GM23248 (cell line): ENCODE measurements around the gene CEP350. TPM values are rescaled to one million over a fixed set of nuclear protein-coding genes. Genes with fewer than 3 reads are reported as not detected.

Source experiments
- DNase-seq: peaks from one replicate; pipeline ENCODE4 v3.0.0-alpha.2; 2015
- H2AFZ ChIP-seq: fragments of 200-600 bp; sonication (generic); 2 replicates; pipeline ENCODE4 v1.6.1; 2016; ENCODE audit warnings: antibody characterized with exemption
- H3F3A ChIP-seq: fragments of 200-600 bp; sonication (generic); 2 replicates; pipeline ENCODE4 v1.6.1; 2016; ENCODE audit warnings: mild to moderate bottlenecking, antibody characterized with exemption, mixed run types; ENCODE audit not compliant: insufficient read depth
- H3K27ac ChIP-seq: fragments of 200-600 bp; sonication (generic); 2 replicates; pipeline ENCODE4 v1.5.1; 2016; ENCODE audit warnings: mild to moderate bottlenecking
- H3K27me3 ChIP-seq: fragments of 200-600 bp; sonication (generic); replicated peaks from 2 replicates; pipeline ENCODE4 v1.6.1; 2016; ENCODE audit warnings: mild to moderate bottlenecking; ENCODE audit not compliant: insufficient read depth
- H3K36me3 ChIP-seq: fragments of 200-600 bp; sonication (generic); 2 replicates; pipeline ENCODE4 v1.6.1; 2016; ENCODE audit warnings: low read depth, mild to moderate bottlenecking
- H3K4me1 ChIP-seq: fragments of 200-600 bp; sonication (generic); 2 replicates; pipeline ENCODE4 v1.6.1; 2016; ENCODE audit warnings: mild to moderate bottlenecking; ENCODE audit not compliant: insufficient read depth
- H3K4me2 ChIP-seq: fragments of 200-600 bp; sonication (generic); one replicate; pipeline ENCODE4 v1.6.1; 2016; ENCODE audit warnings: mild to moderate bottlenecking; ENCODE audit not compliant: unreplicated experiment
- H3K4me3 ChIP-seq: fragments of 200-600 bp; sonication (generic); 2 replicates; pipeline ENCODE4 v1.5.1; 2016; ENCODE audit warnings: mild to moderate bottlenecking
- H3K79me2 ChIP-seq: fragments of 200-600 bp; sonication (generic); 2 replicates; pipeline ENCODE4 v1.6.1; 2016; ENCODE audit warnings: mild to moderate bottlenecking; ENCODE audit not compliant: insufficient read depth
- H3K9ac ChIP-seq: fragments of 200-600 bp; sonication (generic); 2 replicates; pipeline ENCODE4 v1.6.1; 2016; ENCODE audit warnings: mild to moderate bottlenecking
- H3K9me2 ChIP-seq: fragments of 200-600 bp; sonication (generic); 2 replicates; pipeline ENCODE4 v1.6.1; 2016; ENCODE audit warnings: mixed run types, mild to moderate bottlenecking, moderate library complexity; ENCODE audit not compliant: insufficient read depth
- H3K9me3 ChIP-seq: fragments of 200-600 bp; sonication (generic); one replicate; pipeline ENCODE4 v1.6.1; 2017; ENCODE audit warnings: low read depth
- H4K20me1 ChIP-seq: fragments of 200-600 bp; sonication (generic); 2 replicates; pipeline ENCODE4 v1.6.0; 2016; ENCODE audit not compliant: insufficient read depth
- EZH2 ChIP-seq: fragments of 200-600 bp; sonication (generic); IDR thresholded peaks from 2 replicates; pipeline ENCODE4 v1.6.1; 2018; ENCODE audit warnings: antibody characterized with exemption, mild to moderate bottlenecking; ENCODE audit not compliant: insufficient read depth, poor library complexity, severe bottlenecking
- EZH2phosphoT487 ChIP-seq: fragments of 200-600 bp; sonication (generic); IDR thresholded peaks from 2 replicates; pipeline ENCODE4 v1.6.1; 2018; ENCODE audit warnings: antibody characterized with exemption, moderate library complexity, mild to moderate bottlenecking, low read depth; ENCODE audit not compliant: insufficient read depth
- WGBS, 2 experiments: methylation state at CpG; one replicate each; pipeline ENCODE4 v1.1.6; 2015 to 2017; ENCODE audit warnings: low lambda C conversion rate in 2 of 2, low coverage in 1 of 2; ENCODE audit errors: missing lambda C conversion rate in 2 of 2; 5-methylcytosine and 5-hydroxymethylcytosine counted together
- in situ Hi-C: fragments of 300-500 bp; cut with MboI; formaldehyde crosslinking; loops from 2 replicates; pipeline ENCODE4 v1.15.0; 2020
- polyA plus RNA-seq: library from polyadenylated mRNA; unstranded; fragments of >200 nt; fragmentation: Nextera tagmentation; extraction: Ambion mirVana; gene quantifications from 2 replicates; pipeline ENCODE4 v1.2.1, GENCODE V29; 2016
- total RNA-seq: library from RNA; depleted of rRNA; stranded (reverse); fragments of >200 nt; shearing (Covaris generic); gene quantifications from 2 replicates; pipeline ENCODE4 v1.2.3, GENCODE V29; 2014

Gene CEP350
- total and polyA plus RNA-seq, 2 experiments from 2014 or later = 14.9 to 81.3 TPM

DNA sequence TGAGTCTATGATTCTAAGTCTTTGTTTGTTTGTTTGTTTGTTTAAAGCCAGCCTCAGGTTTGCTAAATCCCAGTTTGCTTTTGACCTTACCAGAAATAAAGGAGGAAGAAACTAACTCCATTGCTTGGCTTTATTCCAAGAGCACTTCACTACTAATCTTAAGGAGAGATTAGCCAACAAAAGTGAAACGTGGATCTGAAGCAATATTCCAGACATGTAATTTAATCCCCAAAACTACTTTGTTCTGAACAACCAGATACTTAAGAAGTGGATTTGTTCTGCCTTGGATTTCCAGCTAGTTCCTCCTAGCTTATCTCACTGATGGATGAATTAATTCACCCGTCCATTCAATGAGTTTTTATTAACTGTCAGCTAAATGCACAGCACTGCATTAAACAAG is 15.9 kb upstream of the CEP350 start:
- H3K4me1 ChIP-seq = no peaks in the 10 kb centered on the region
- no peaks in the 10 kb centered on the region for H3K36me3 ChIP-seq
- no peak overlapping the region for H3K27ac ChIP-seq
- no peaks in the 10 kb centered on the region for H4K20me1 ChIP-seq
- no peak overlapping the region for H3K4me2 ChIP-seq
- TF ChIP-seq EZH2phosphoT487 = no peak
- no peak for TF ChIP-seq EZH2
- H3K9ac ChIP-seq = no peak overlapping the region
- in situ Hi-C loops = no loop called here
- no peaks in the 10 kb centered on the region for H3F3A ChIP-seq
- WGBS, 2 experiments = 52 to 60% methylated on average over 2 of the region's 2 CpGs
- H3K9me2 ChIP-seq = no peaks in the 10 kb centered on the region
- H3K9me3 ChIP-seq = no peaks in the 10 kb centered on the region
- peak; percentile 16 for DNase-seq
- H3K79me2 ChIP-seq = no peaks in the 10 kb centered on the region
- H2AFZ ChIP-seq = no peak overlapping the region
- H3K27me3 ChIP-seq = no peaks in the 10 kb centered on the region
- no peak overlapping the region for H3K4me3 ChIP-seq

DNA sequence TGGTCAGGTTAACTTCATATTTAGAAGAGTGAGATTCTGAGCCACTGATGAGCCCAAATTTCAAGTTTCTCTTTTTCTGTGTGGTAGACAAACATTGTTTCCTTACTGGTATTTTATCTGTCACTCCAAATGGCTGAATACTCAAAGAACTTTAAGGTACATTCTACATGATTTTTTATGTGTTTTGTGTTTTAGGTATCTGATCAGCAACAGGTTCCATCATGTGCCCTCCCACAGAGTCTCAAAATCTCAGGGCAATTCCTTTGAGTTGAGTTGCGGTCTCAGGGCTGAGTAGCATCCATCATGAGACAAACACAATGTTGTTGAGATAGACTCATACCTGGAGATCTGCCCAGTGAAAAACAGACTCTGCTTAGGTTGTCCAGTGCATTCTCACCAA is 14.7 kb upstream of the CEP350 start:
- 94 to 97% methylated on average over 1 of the region's 1 CpG for WGBS, 2 experiments
- no peak for DNase-seq

DNA sequence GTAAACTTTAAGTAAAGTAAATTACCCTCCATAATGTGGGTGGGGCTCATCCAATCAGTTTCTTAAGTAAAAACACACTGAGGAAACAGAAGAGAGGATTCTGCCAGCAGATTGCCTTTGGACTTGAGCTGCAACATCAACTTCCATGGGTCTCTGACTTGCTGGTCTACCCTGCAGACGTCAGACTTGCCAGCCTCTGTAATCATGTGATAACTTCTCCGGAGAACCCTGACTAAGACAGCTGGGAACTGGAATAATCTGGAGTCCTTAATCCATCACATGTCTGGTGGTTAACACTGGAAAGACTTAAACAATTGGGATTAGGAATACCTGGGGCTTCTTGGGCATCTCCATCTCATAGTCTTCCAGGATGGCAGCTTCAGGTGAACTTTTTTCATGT is 13.2 kb upstream of the CEP350 start:
- H4K20me1 ChIP-seq = no peaks in the 10 kb centered on the region
- H3K79me2 ChIP-seq = no peaks in the 10 kb centered on the region
- no peak overlapping the region for H3K27ac ChIP-seq
- H3K9ac ChIP-seq = no peak overlapping the region
- TF ChIP-seq EZH2phosphoT487 (no peak), EZH2 (no peak)
- H2AFZ ChIP-seq = no peak overlapping the region
- no peaks in the 10 kb centered on the region for H3K9me3 ChIP-seq
- no peak overlapping the region for H3K4me2 ChIP-seq
- WGBS, 2 experiments = 40 to 52% methylated on average over 2 of the region's 2 CpGs
- no peaks in the 10 kb centered on the region for H3F3A ChIP-seq
- H3K4me3 ChIP-seq = no peak overlapping the region
- in situ Hi-C loops = no loop called here
- H3K4me1 ChIP-seq = no peaks in the 10 kb centered on the region
- no peaks in the 10 kb centered on the region for H3K36me3 ChIP-seq
- no peaks in the 10 kb centered on the region for H3K27me3 ChIP-seq
- DNase-seq = no peak
- H3K9me2 ChIP-seq = no peaks in the 10 kb centered on the region

More for the DNA sequence above, 14.7 kb upstream of the CEP350 start:
- Histone ChIP-seq H3K4me1 (no peaks in the 10 kb centered on the region), H3K27ac (no peak overlapping the region), H2AFZ (no peak overlapping the region), H4K20me1 (no peaks in the 10 kb centered on the region), H3K9me2 (no peaks in the 10 kb centered on the region), H3K79me2 (no peaks in the 10 kb centered on the region), H3F3A (no peaks in the 10 kb centered on the region), H3K4me2 (no peak overlapping the region), H3K4me3 (no peak overlapping the region), H3K36me3 (no peaks in the 10 kb centered on the region), H3K27me3 (no peaks in the 10 kb centered on the region), H3K9me3 (no peaks in the 10 kb centered on the region), H3K9ac (no peak overlapping the region)
- in situ Hi-C loops = no loop called here
- TF ChIP-seq EZH2 (no peak), EZH2phosphoT487 (no peak)

DNA sequence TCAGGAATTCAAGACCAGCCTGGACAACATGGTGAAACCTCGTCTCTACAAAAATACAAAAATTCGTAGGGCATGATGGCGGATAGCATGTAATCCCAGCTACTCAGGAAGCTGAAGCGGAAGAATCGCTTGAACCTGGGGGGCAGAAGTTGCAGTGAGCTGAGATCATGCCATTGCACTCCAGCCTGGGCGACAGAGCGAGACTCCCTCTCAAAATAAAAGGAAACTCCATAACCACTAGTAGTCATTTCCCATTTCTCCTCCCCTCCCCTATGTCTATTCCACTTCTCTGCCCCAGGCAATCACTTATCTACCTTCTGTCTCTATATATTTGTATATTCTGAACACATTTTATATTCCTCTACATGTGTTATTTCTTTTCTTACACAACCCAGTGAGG is 4.0 kb upstream of the CEP350 start:
- TF ChIP-seq EZH2phosphoT487 (no peak), EZH2 (no peak)
- H4K20me1 ChIP-seq = no peaks in the 10 kb centered on the region
- no peak overlapping the region for H3K4me3 ChIP-seq
- H3K4me1 ChIP-seq = peaks cover 6% of the 10 kb centered on the region; the same call in 1 of the 2 replicates
- DNase-seq = no peak
- peaks cover 17% of the 10 kb centered on the region for H3K79me2 ChIP-seq
- H2AFZ ChIP-seq = no peak overlapping the region
- peaks cover 17% of the 10 kb centered on the region for H3F3A ChIP-seq
- H3K27me3 ChIP-seq = no peaks in the 10 kb centered on the region
- no peak overlapping the region for H3K4me2 ChIP-seq
- in situ Hi-C loops = no loop called here
- no peaks in the 10 kb centered on the region for H3K9me2 ChIP-seq
- 84 to 92% methylated on average over 7 of the region's 7 CpGs for WGBS, 2 experiments
- H3K27ac ChIP-seq = no peak overlapping the region
- no peaks in the 10 kb centered on the region for H3K36me3 ChIP-seq
- H3K9ac ChIP-seq = no peak overlapping the region
- no peaks in the 10 kb centered on the region for H3K9me3 ChIP-seq

DNA sequence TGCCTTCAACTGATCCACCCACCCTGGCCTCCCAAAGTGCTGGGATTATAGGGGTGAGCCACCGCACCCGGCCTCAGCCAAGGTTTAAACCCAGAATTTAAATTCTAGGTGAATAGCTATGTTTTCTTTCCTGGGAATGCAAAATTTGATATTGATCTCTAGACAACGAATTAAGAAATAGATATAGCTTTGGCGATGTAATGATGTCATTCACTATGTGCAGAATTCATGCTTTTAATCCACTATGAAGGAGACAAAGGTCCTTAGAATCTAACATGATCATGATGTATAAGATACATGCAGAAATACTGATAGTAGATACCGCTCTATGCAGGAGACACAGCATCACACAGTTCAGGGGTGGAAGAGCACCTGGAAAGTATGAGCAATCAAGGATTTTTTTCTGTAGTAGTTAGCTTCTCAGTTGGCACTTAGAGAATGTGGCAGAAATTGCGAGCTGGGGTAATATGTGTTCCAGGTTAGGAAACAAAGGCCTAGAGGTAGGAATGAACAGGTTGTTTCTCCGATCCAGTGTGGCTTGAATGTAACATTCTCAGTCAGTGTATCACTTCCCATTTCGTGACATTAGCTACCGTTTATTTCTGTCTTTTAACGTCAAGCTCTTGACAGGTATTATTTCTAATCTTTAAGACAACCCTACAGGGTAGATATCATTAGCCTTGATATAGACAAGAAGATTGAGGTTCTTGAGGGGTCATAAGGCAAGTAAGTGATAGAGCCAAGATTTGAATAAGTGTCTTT is 3.0 kb upstream of the CEP350 start:
- TF ChIP-seq EZH2phosphoT487 = no peak
- no peak for TF ChIP-seq EZH2
- H3F3A ChIP-seq = peaks cover 17% of the 10 kb centered on the region
- no peaks in the 10 kb centered on the region for H4K20me1 ChIP-seq
- no peak overlapping the region for H3K4me2 ChIP-seq
- 88 to 96% methylated on average over 10 of the region's 10 CpGs for WGBS, 2 experiments
- H2AFZ ChIP-seq = no peak overlapping the region
- in situ Hi-C loops = no loop called here
- DNase-seq = no peak
- no peaks in the 10 kb centered on the region for H3K9me2 ChIP-seq
- no peaks in the 10 kb centered on the region for H3K9me3 ChIP-seq
- H3K36me3 ChIP-seq = no peaks in the 10 kb centered on the region
- H3K79me2 ChIP-seq = peaks cover 26% of the 10 kb centered on the region
- no peaks in the 10 kb centered on the region for H3K27me3 ChIP-seq
- no peak overlapping the region for H3K27ac ChIP-seq
- H3K9ac ChIP-seq = no peak overlapping the region
- no peak overlapping the region for H3K4me3 ChIP-seq
- H3K4me1 ChIP-seq = peaks cover 9% of the 10 kb centered on the region
